Epithelial cell of proximal tubule (primary cell): ENCODE measurements around the gene MPPED2. TPM values are rescaled to one million over a fixed set of nuclear protein-coding genes. Genes with fewer than 3 reads are reported as not detected.

ENCODE experiments used
- DNase-seq: peaks from one replicate; pipeline ENCODE4 v3.0.0-alpha.2; 2011; ENCODE audit warnings: low read depth
- H3K4me3 ChIP-seq: 2 replicates; pipeline ENCODE4 v1.5.1; 2011; ENCODE audit warnings: low read depth, mild to moderate bottlenecking, low read length
- CTCF ChIP-seq: conservative IDR thresholded peaks from 2 replicates; pipeline ENCODE4 v1.5.1; 2012; ENCODE audit warnings: low read depth, mild to moderate bottlenecking, low read length
- total RNA-seq: library from RNA; depleted of rRNA; stranded (reverse); fragments of >200 nt; gene quantifications from 2 replicates; pipeline ENCODE4 v1.2.3, GENCODE V29; 2015

MPPED2 gene
- total RNA-seq, 1 donor from 2014 or later = 0.17 TPM

GRCh38 chr11:30468881-30469280 lies 117.3 kb downstream of the MPPED2 start:
- no peak overlapping the region for H3K4me3 ChIP-seq
- DNase-seq = no peak
- TF ChIP-seq CTCF = no peak

DNA sequence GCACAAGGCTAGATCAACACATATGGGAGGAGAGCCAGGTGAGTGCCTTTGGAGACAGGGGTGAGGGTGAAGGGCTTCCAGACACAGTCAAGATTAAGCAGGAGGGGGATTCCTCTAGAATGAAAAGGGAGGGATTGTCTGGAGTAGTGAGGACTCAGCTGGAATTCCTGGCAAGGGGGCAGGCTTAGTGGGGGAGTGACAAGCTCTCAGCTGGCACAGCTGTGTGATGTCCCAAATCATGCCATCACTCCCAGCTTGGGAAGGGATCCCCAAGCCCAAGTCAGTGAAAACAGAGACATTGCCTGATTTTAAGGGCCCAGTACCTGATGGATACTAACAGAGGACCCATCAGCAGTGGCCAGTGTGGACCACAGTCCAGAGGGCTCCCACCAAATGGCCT lies 119.0 kb downstream of the MPPED2 start:
- TF ChIP-seq CTCF = no peak
- DNase-seq = no peak
- H3K4me3 ChIP-seq = no peak overlapping the region

DNA sequence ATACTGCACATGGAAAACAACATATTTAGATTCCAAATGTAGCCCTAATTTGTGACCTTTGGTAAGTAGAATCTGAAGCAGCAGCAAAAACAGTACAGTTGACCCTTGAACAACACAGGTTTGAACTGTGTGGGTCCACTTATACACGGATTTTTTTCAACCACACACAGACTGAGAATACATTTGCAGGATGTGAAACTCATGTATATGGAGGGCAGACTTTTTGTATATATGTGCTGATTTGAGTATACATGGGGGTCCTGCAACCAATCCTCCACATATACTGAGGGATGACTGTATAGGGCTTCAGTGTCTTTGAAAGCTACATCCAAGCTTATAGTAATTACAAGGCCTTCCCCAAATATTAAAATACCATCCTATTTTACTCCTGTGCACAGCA lies 120.5 kb downstream of the MPPED2 start:
- no peak overlapping the region for H3K4me3 ChIP-seq
- no peak for TF ChIP-seq CTCF
- no peak for DNase-seq

DNA sequence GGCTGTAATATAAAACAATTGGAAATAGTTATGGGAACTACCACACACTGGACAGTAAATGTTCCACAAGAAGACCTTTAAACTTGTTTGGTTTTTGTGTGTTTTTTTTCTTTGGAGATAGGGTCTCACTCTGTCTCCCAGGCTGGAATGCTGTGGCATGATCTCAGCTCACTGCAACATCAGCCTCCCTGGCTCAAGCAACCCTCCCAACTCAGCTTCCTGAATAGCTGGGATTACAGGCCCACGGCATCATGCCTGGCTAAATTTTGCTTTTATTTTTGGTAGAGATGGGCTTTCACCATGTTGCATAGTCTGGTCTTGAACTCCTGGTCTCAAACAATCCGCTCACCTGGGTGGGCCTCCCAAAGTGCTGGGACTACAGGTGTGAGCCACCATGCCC lies 121.0 kb downstream of the MPPED2 start:
- no peak for TF ChIP-seq CTCF
- DNase-seq = no peak
- H3K4me3 ChIP-seq = no peak overlapping the region

- no peak for DNase-seq
- no peak for TF ChIP-seq CTCF
Observed at GRCh38 chr11:30463266-30463665, 122.9 kb downstream of the MPPED2 start.

DNA sequence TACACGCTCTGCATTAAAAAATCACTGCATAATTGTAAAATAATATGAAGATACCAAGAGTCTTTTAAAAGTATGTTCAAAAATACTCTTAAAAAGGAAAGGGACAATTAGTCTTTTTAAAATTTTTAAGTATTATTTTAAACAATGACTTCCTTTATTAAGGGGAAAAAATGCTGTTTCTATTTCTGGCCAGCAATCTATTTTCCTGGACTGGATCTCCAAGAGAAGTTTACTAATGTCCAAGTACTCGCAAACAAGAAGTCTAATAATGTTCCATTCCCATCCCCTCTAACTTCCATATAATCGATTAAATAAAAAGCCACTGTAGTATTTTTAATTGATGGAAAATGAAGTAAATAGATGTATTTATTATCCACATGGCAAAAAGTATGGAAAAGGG lies 123.7 kb downstream of the MPPED2 start:
- H3K4me3 ChIP-seq = no peak overlapping the region
- no peak for DNase-seq
- TF ChIP-seq CTCF = no peak

More at GRCh38 chr11:30463266-30463665, 122.9 kb downstream of the MPPED2 start:
- no peak overlapping the region for H3K4me3 ChIP-seq

DNA sequence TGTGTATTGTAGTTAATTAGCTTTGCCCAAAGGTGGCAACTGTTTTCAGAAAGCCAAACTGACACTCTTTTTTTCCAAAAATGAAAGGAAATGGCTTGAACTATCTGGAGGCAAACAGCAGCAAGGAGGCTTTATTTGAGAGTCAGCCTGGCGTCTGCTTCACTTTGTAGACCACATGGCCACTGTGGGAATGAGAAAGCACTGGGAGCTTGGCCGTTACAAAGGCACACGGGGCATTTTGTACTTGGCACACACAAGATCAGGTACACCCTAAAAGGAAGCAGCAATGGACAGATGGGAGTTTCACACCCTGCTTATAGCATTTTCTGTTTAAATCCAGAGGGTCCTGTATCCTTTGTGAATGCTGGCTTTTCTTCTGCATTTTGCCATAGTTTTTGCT lies 126.3 kb downstream of the MPPED2 start:
- no peak for DNase-seq
- no peak for TF ChIP-seq CTCF
- no peak overlapping the region for H3K4me3 ChIP-seq
